A673 (cell line): ENCODE measurements around the gene PTPN1. TPM values are rescaled to one million over a fixed set of nuclear protein-coding genes. Genes with fewer than 3 reads are reported as not detected.
A peak's percentile ranks its signal among the peaks of the same experiment; 100 is the strongest.

Source experiments
- BruUV-seq: library from RNA; stranded (reverse); fragments of 400-500 nt; replicated peaks from 2 replicates; lab custom pipeline; 2021; lab: Mats Ljungman, UMichigan
- CTCF ChIA-PET: fragments of 300-600 bp; sonication (Branson Sonifier 250); formaldehyde crosslinking; loops from one replicate; lab custom pipeline; 2022; ENCODE audit warnings: antibody characterized with exemption; lab: Charles Lee
- POLR2A ChIA-PET: fragments of 300-600 bp; sonication (Branson Sonifier 250); formaldehyde crosslinking; loops from one replicate; lab custom pipeline; 2022; ENCODE audit warnings: antibody characterized with exemption; ENCODE audit not compliant: low non-redundant PET; lab: Charles Lee
- DNase-seq: peaks from one replicate; pipeline ENCODE4 v3.0.0-alpha.2; 2015; ENCODE audit warnings: low spot score
- H3K27ac ChIP-seq: fragments of 200-600 bp; sonication (generic); 2 replicates; pipeline ENCODE4 v1.5.1; 2016; ENCODE audit warnings: mixed run types, low read depth, mild to moderate bottlenecking, mixed read lengths, antibody characterized with exemption, low read length; ENCODE audit not compliant: poor library complexity, severe bottlenecking
- H3K27me3 ChIP-seq: fragments of 200-600 bp; sonication (generic); replicated peaks from 2 replicates; pipeline ENCODE4 v1.6.1; 2017; ENCODE audit warnings: mixed run types, low read depth, mild to moderate bottlenecking, mixed read lengths, antibody characterized with exemption, low read length; ENCODE audit not compliant: insufficient read depth, poor library complexity
- H3K36me3 ChIP-seq: fragments of 200-600 bp; sonication (generic); 2 replicates; pipeline ENCODE4 v1.6.1; 2016; ENCODE audit warnings: mixed run types, mild to moderate bottlenecking, mixed read lengths, antibody characterized with exemption, low read length; ENCODE audit not compliant: insufficient read depth, poor library complexity, severe bottlenecking
- H3K4me1 ChIP-seq: fragments of 200-600 bp; sonication (generic); 2 replicates; pipeline ENCODE4 v1.6.1; 2017; ENCODE audit warnings: mixed run types, mild to moderate bottlenecking, mixed read lengths, antibody characterized with exemption, low read length; ENCODE audit not compliant: insufficient read depth, poor library complexity, severe bottlenecking
- H3K4me3 ChIP-seq: fragments of 200-600 bp; sonication (generic); 2 replicates; pipeline ENCODE4 v1.5.1; 2016; ENCODE audit warnings: low read depth, mixed run types, mild to moderate bottlenecking, mixed read lengths, low read length; ENCODE audit not compliant: poor library complexity, severe bottlenecking
- H3K9me3 ChIP-seq: fragments of 200-600 bp; sonication (generic); 2 replicates; pipeline ENCODE4 v1.6.1; 2016; ENCODE audit warnings: mixed run types, low read depth, mild to moderate bottlenecking, mixed read lengths, antibody characterized with exemption, low read length; ENCODE audit not compliant: poor library complexity, severe bottlenecking
- EZH2 ChIP-seq: fragments of 200-600 bp; sonication (generic); IDR thresholded peaks from 2 replicates; pipeline ENCODE4 v1.6.1; 2017; ENCODE audit warnings: borderline replicate concordance, low read depth, mild to moderate bottlenecking, mixed read lengths, antibody characterized with exemption, low read length; ENCODE audit not compliant: poor library complexity, severe bottlenecking
- intact Hi-C: fragments of 100-400 bp; cut with micrococcal nuclease; formaldehyde crosslinking; loops from one replicate; pipeline ENCODE4 v1.10.0; 2022; ENCODE audit not compliant: unreplicated experiment
- total RNA-seq: library from RNA; stranded (reverse); gene quantifications from 2 replicates; pipeline ENCODE4 v1.2.3, GENCODE V29; 2021
- TF ChIP-seq, protein P1 (sequence below): fragments of 300-800, 200-600 bp; sonication (generic); conservative IDR thresholded peaks from 2 replicates; pipeline ENCODE4 v1.5.1; 2017; ENCODE audit warnings: low read depth, mild to moderate bottlenecking, antibody characterized with exemption, low read length, moderate library complexity, mixed read lengths

The PTPN1 gene
- total RNA-seq, 1 experiment from 2014 or later = 47.4 TPM

DNA sequence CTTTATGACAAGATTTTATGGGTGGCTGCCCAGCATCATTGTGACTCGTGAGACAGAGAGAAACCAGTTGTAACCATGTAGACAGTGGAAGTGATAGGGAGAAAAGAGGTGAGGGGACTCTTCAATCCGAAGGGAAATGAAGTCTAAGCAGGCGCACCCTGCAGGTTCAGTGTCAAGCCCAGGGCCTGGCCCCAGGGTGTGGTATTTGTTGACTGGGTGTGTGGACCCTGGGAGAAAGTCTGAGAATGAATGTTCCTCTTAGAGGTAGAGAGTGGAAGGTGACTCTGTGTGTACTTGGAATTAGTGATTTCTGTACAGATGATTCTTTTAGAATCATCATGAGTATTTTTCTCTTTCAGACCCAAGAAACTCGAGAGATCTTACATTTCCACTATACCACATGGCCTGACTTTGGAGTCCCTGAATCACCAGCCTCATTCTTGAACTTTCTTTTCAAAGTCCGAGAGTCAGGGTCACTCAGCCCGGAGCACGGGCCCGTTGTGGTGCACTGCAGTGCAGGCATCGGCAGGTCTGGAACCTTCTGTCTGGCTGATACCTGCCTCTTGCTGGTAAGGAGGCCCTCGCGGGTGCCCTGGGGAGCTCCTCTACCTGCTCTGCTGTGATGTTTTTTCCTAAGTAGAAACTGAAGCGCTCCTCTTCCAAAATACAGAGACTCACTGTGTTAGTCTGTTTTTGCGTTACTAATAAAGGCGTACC lies 68.0 kb downstream of the PTPN1 start:
- intact Hi-C loops = loop anchor here (5.0 kb wide), 1 partner anchor 101 kb away; no protein-coding TSS in a partner anchor
- POLR2A ChIA-PET = no interaction called here
- H3K36me3 ChIP-seq = peaks cover 53% of the 10 kb centered on the region

GRCh38 chr20:50578778-50579165 lies 68.6 kb downstream of the PTPN1 start:
- no TSS peak for BruUV-seq
- ChIA-PET POLR2A (no interaction called here), CTCF (interaction anchor here (1.2 kb wide), 1 partner anchor 100 kb away, joined by 4 read pairs; no protein-coding TSS in a partner anchor)
- H3K4me1 ChIP-seq = peaks cover 9% of the 10 kb centered on the region
- H3K9me3 ChIP-seq = no peaks in the 10 kb centered on the region
- no peak overlapping the region for H3K4me3 ChIP-seq
- DNase-seq = no peak
- H3K27ac ChIP-seq = no peak overlapping the region
- H3K27me3 ChIP-seq = no peaks in the 10 kb centered on the region
- no peak for TF ChIP-seq EZH2
- TF ChIP-seq, protein P1, sequence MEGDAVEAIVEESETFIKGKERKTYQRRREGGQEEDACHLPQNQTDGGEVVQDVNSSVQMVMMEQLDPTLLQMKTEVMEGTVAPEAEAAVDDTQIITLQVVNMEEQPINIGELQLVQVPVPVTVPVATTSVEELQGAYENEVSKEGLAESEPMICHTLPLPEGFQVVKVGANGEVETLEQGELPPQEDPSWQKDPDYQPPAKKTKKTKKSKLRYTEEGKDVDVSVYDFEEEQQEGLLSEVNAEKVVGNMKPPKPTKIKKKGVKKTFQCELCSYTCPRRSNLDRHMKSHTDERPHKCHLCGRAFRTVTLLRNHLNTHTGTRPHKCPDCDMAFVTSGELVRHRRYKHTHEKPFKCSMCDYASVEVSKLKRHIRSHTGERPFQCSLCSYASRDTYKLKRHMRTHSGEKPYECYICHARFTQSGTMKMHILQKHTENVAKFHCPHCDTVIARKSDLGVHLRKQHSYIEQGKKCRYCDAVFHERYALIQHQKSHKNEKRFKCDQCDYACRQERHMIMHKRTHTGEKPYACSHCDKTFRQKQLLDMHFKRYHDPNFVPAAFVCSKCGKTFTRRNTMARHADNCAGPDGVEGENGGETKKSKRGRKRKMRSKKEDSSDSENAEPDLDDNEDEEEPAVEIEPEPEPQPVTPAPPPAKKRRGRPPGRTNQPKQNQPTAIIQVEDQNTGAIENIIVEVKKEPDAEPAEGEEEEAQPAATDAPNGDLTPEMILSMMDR = no peak
- intact Hi-C loops = loop anchor here (5.0 kb wide), 1 partner anchor 101 kb away; no protein-coding TSS in a partner anchor
- H3K36me3 ChIP-seq = peaks cover 58% of the 10 kb centered on the region

More for the DNA sequence above, 68.0 kb downstream of the PTPN1 start:
- DNase-seq = no peak
- TF ChIP-seq, protein P1 = no peak
- no peak for TF ChIP-seq EZH2
- H3K27me3 ChIP-seq = no peaks in the 10 kb centered on the region
- no peak overlapping the region for H3K4me3 ChIP-seq
- BruUV-seq = no TSS peak
- peak overlapping the region; percentile 35 for H3K27ac ChIP-seq
- peaks cover 13% of the 10 kb centered on the region for H3K4me1 ChIP-seq
- CTCF ChIA-PET = no interaction called here
- H3K9me3 ChIP-seq = no peaks in the 10 kb centered on the region

- H3K36me3 ChIP-seq = peaks cover 59% of the 10 kb centered on the region
- H3K4me1 ChIP-seq = peaks cover 9% of the 10 kb centered on the region
- ChIA-PET POLR2A (no interaction called here), CTCF (interaction anchor here (0.6 to 1.2 kb wide), 5 partner anchors 101 to 693 kb away, joined by 3 to 6 read pairs (median 4); no protein-coding TSS in a partner anchor)
- no peak for DNase-seq
- no TSS peak for BruUV-seq
- no peak overlapping the region for H3K27ac ChIP-seq
- H3K4me3 ChIP-seq = no peak overlapping the region
- intact Hi-C loops = loop anchor here (5.0 kb wide), 1 partner anchor 102 kb away; no protein-coding TSS in a partner anchor
- no peaks in the 10 kb centered on the region for H3K27me3 ChIP-seq
- no peaks in the 10 kb centered on the region for H3K9me3 ChIP-seq
- TF ChIP-seq, protein P1 = no peak
- no peak for TF ChIP-seq EZH2
Measured at GRCh38 chr20:50579511-50579910, 69.3 kb downstream of the PTPN1 start.
